H1 (cell line): ENCODE measurements around the gene NELL2. TPM values are rescaled to one million over a fixed set of nuclear protein-coding genes. Genes with fewer than 3 reads are reported as not detected.

ENCODE experiments used
- CHD7 ChIP-seq: fragments of 300-600 bp; sonication (generic); IDR thresholded peaks from 2 replicates; pipeline ENCODE4 v1.7.1; 2012; ENCODE audit warnings: low read length, moderate library complexity, mild to moderate bottlenecking, inconsistent platforms; ENCODE audit not compliant: insufficient replicate concordance
- polyA plus RNA-seq, 7 experiments: library from polyadenylated mRNA; depleted of rRNA in 3 of 7; stranded (reverse) in 5 of 7; unstranded in 2 of 7; fragments of >200 nt in 5 of 7; fragments of 200-250 nt in 2 of 7; gene quantifications; 1 replicate in 5 of 7; 2 replicates in 1 of 7; 4 replicates in 1 of 7; pipeline versions ENCODE4 v1.2.1 to v1.2.3, GENCODE V29; 2011 to 2013; ENCODE audit warnings: missing spikeins in 2 of 7, mixed read lengths in 2 of 7
- total RNA-seq: library from RNA; stranded (reverse); fragmentation: NEBNext Ultra II Directional; extraction: Animal tissue kit (Norgen Biotek cat#: 25700); gene quantifications from 2 replicates; pipeline ENCODE4 v1.2.1, GENCODE V29; 2021

The NELL2 gene
- total and polyA plus RNA-seq, 2 of the 8 experiments (the other 6 are each of a cell fraction or from before 2014, with no cell fraction given), result 54.2 to 56.8 TPM

GRCh38 chr12:44863867-44864266, 12.2 kb downstream of the NELL2 start (continued):
- TF ChIP-seq CHD7, result no peak
